ENCODE data around the gene CARS2.
"Not testable (repeated sequence)": the region's sequence is repeated elsewhere in the genome, so short reads cannot be mapped to it uniquely, and the experiment has no call there.

The CARS2 gene

DNA sequence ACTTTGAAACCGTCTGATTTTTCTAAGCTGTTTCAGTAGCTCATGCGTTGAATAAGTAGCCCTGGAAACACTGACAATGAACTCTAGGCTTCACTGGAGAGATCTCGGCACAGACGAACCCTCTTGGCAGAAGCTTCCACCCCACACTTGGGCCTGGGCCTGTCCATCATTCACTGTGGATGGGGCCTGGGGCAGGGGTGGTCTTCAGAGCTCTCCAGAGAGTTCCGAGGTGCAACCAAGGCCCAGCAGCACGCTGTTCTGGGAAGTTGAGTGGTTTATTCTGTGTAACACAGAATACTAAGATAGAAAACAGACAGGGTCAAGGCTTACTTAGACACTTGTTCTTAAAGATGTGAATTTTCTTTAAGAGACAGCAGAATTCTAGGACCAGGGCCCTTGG lies 68.6 kb downstream of the CARS2 start:
- DNase-seq, result no peak
- ATAC-seq, result no peak
- no peaks in the 10 kb centered on the region for H3K9me3 Mint-ChIP-seq
- H3K4me3 Mint-ChIP-seq, result no peak overlapping the region
- peaks cover 21% of the 10 kb centered on the region for H3K36me3 Mint-ChIP-seq (ENCODE audit: low read depth)
- no peaks in the 10 kb centered on the region for H3K27me3 Mint-ChIP-seq
- H3K27ac Mint-ChIP-seq, result no peak overlapping the region
- no peaks in the 10 kb centered on the region for H3K4me1 Mint-ChIP-seq

DNA sequence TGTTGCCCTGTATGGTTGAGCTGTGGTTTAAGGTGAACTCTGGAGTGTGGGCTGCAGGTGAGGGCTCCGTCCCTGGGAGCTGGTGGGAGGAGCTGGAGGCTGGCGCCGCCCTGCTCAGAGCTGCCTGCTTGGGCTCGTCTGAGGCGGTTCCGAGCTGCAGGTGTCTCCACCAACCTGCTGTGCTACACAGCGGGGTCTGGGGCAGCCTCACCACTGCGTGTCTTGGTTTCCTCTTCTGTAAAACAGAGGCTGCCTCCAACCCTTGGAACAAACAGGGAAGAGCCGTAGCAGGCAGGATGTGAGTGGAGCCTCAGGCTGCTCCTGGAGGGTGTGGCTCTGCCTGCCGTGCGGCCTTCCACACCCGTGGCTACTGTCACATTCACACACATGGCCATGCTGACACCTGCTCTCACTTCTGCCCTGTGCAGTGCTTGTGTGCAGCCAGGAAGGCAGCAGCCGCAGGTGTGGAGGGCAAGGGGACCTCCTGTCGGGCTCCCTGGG lies 69.2 kb downstream of the CARS2 start:
- no peak overlapping the region for H3K27ac Mint-ChIP-seq

DNA sequence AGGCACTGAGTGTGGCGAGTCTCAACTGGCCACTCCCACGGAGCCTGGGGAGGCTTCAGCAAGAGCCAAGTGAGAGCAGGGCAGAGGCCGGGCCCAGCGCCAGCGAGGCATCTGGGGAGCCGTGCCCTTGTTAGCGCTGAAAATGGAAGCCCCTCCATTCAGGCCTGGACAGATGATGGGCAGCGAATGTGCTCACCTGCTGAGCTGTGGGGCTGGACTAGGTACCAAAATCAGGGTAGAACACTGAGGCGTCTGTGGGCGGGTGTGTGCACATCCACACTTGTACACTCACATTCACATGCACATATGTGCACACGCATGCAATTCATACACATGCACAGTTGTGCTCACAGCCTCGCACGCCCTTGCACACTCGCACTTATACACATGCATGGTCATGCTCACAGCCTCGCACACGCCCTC lies 69.9 kb downstream of the CARS2 start:
- no peak for ATAC-seq
- H3K36me3 Mint-ChIP-seq (ENCODE audit: low read depth), result peaks cover 25% of the 10 kb centered on the region

More for the DNA sequence above, 69.2 kb downstream of the CARS2 start:
- no peaks in the 10 kb centered on the region for H3K9me3 Mint-ChIP-seq
- H3K27me3 Mint-ChIP-seq, result no peaks in the 10 kb centered on the region
- no peak for ATAC-seq
- no peak overlapping the region for H3K4me3 Mint-ChIP-seq
- no peaks in the 10 kb centered on the region for H3K4me1 Mint-ChIP-seq
- no peak for DNase-seq
- peaks cover 26% of the 10 kb centered on the region for H3K36me3 Mint-ChIP-seq (ENCODE audit: low read depth)

DNA sequence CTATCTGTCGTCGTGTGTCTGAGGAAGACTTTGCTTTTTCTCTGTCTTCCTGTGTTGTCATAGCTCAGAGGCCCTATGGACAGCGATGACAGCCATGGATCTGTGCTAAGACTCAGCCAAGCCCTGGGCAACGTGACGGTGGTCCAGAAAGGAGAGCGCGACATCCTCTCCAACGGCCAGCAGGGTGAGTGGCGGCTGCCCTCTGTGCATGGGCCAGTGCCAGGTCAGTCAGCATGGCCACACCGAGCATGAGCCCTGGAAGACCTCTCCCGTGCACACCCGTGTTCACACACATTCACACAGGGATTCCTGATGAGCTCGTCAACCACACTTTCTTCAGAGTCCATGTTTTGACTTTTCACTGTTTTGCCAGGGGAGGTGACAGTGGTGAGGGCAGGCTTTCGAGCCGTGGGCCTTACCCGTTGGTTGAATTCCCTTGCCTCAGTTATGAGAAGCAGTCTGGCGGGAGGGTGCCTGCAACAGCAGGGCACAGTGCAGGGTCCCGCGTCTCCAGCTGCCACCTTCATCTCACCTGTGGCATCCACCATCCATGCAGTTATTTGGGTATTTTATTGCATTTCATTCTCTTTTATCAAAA lies 70.4 kb downstream of the CARS2 start:
- no peak for DNase-seq
- Mint-ChIP-seq H3K27ac (no peak overlapping the region), H3K4me3 (no peak overlapping the region), H3K27me3 (no peaks in the 10 kb centered on the region), H3K36me3 (ENCODE audit: low read depth) (peaks cover 24% of the 10 kb centered on the region), H3K4me1 (peaks cover 4% of the 10 kb centered on the region), H3K9me3 (no peaks in the 10 kb centered on the region)
- no peak for ATAC-seq

More for the DNA sequence above, 69.9 kb downstream of the CARS2 start:
- H3K9me3 Mint-ChIP-seq, result no peaks in the 10 kb centered on the region
- H3K27me3 Mint-ChIP-seq, result no peaks in the 10 kb centered on the region
- no peak overlapping the region for H3K27ac Mint-ChIP-seq
- no peak overlapping the region for H3K4me3 Mint-ChIP-seq
- DNase-seq, result no peak
- peaks cover under 1% of the 10 kb centered on the region for H3K4me1 Mint-ChIP-seq

DNA sequence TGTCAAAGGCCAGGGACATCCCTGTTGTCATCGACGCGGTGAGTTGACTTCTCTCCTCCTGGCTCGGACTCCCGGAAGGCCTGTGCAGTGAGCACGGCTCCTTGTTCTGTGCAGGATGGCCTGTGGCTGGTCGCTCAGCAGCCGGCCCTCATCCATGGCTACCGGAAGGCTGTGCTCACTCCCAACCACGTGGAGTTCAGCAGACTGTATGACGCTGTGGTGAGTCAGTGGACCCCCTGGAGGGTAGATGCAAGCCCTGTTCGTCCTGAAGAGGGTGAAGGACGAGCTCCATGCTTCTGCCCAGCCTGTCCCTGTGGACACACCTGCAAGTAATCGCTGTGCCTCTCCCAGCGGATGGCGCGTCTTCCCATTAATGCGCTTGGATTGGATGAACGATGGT lies 71.4 kb downstream of the CARS2 start:
- ATAC-seq, result no peak
- peaks cover 10% of the 10 kb centered on the region for H3K4me1 Mint-ChIP-seq
- H3K4me3 Mint-ChIP-seq, result no peak overlapping the region
- peaks cover 18% of the 10 kb centered on the region for H3K36me3 Mint-ChIP-seq (ENCODE audit: low read depth)
- DNase-seq, result no peak
- no peaks in the 10 kb centered on the region for H3K9me3 Mint-ChIP-seq
- H3K27ac Mint-ChIP-seq, result no peak overlapping the region
- H3K27me3 Mint-ChIP-seq, result no peaks in the 10 kb centered on the region

DNA sequence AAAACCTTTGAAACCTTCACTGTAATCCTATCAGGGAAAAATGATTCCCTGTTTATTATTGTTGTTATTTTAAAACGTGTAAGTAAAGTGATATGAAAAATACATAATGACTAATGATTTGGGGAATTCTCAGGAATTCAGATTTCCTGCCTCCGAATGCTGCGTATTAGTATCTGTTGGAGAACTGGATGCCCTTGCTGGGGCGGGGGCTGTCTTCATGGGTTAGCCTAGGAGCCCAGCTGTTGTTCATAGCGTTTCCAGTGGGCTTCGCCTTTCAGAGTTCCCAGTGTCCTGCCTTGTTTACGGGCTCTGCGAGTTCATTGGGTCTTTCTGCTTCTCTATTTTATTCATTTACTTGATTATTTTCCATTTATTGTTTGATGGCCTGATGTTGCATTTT lies 72.1 kb downstream of the CARS2 start:
- Mint-ChIP-seq H3K9me3 (no peaks in the 10 kb centered on the region), H3K27me3 (no peaks in the 10 kb centered on the region), H3K27ac (no peak overlapping the region), H3K36me3 (ENCODE audit: low read depth) (peaks cover 15% of the 10 kb centered on the region), H3K4me3 (no peak overlapping the region), H3K4me1 (peaks cover 18% of the 10 kb centered on the region)
- ATAC-seq (no peak), DNase-seq (no peak)

DNA sequence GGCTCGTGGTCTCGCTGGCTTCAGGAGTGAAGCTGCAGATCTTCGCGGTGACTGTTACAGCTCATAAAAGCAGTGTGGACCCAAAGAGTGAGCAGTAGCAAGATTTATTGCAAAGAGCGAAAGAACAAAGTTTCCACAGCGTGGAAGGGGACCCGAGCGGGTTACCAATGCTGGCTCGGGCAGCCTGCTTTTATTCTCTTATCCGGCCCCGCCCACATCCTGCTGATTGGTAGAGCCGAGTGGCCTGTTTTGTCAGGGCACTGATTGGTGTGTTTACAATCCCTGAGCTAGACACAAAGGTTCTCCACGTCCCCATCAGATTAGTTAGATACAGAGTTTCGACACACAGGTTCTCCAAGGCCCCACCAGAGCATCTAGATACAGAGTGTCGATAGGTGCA lies 73.7 kb downstream of the CARS2 start:
- H3K27ac Mint-ChIP-seq, result peak overlapping the region; percentile 21
- not testable (repeated sequence) for DNase-seq, H3K4me3 Mint-ChIP-seq, H3K9me3 Mint-ChIP-seq, ATAC-seq, H3K27me3 Mint-ChIP-seq
- H3K4me1 Mint-ChIP-seq, result peaks cover 26% of the 10 kb centered on the region
- H3K36me3 Mint-ChIP-seq (ENCODE audit: low read depth), result peaks cover 25% of the 10 kb centered on the region

DNA sequence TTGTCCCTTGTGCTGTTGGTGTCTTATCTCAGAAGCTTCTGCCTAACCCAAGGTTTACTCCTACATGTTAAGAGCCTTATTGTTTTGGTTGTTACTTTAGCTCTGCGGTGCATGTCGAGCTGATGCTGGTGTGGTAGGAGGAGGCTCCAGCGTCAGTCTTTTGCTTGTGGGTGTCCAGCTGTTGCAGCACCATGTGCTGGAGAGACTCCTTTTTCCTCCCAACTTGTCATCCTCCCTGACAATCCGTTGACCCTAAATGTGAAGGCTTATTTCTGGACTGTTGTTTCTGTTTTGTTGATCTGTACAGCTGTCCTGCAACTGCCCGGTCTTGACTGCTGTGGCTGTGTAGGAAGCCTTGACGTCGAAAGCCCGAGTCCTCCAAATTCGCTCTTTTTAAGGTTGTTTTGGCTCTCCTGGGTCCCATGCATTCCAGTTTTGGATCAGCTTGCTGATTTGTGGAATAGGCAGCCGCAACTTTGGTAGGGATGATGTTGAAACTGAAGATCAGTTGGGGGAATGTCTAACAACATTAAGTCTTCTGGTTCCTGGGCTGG lies 75.3 kb downstream of the CARS2 start:
- Mint-ChIP-seq H3K27me3 (no peaks in the 10 kb centered on the region), H3K27ac (no peak overlapping the region), H3K36me3 (ENCODE audit: low read depth) (peaks cover 20% of the 10 kb centered on the region), H3K4me1 (peaks cover 26% of the 10 kb centered on the region), H3K9me3 (no peaks in the 10 kb centered on the region), H3K4me3 (no peak overlapping the region)
- DNase-seq (no peak), ATAC-seq (no peak)

DNA sequence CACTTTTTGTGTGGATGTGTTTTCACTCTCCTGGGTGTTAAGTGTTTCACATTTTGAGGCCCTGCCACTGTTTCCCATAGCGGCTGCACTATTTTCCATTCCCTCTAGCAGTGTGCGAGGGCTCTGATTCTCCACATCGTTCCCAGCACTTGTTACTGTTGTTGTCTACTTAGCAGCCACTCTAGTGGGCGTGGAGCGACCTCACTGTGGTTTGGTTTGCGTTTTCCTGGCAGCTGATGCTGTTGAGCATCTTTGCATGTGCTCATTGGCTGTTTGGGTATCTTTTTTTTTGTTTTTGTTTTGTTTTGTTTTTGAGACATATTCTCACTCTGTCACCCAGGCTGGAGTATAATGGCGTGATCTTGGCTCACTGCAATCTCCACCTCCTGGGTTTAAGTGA lies 76.2 kb downstream of the CARS2 start:
- DNase-seq (no peak), ATAC-seq (peak; percentile 57)
- peaks cover 26% of the 10 kb centered on the region for H3K4me1 Mint-ChIP-seq
- H3K36me3 Mint-ChIP-seq (ENCODE audit: low read depth), result peaks cover 16% of the 10 kb centered on the region
- H3K4me3 Mint-ChIP-seq, result no peak overlapping the region
- peak overlapping the region; percentile 32 for H3K27ac Mint-ChIP-seq
- no peaks in the 10 kb centered on the region for H3K27me3 Mint-ChIP-seq
- no peaks in the 10 kb centered on the region for H3K9me3 Mint-ChIP-seq

DNA sequence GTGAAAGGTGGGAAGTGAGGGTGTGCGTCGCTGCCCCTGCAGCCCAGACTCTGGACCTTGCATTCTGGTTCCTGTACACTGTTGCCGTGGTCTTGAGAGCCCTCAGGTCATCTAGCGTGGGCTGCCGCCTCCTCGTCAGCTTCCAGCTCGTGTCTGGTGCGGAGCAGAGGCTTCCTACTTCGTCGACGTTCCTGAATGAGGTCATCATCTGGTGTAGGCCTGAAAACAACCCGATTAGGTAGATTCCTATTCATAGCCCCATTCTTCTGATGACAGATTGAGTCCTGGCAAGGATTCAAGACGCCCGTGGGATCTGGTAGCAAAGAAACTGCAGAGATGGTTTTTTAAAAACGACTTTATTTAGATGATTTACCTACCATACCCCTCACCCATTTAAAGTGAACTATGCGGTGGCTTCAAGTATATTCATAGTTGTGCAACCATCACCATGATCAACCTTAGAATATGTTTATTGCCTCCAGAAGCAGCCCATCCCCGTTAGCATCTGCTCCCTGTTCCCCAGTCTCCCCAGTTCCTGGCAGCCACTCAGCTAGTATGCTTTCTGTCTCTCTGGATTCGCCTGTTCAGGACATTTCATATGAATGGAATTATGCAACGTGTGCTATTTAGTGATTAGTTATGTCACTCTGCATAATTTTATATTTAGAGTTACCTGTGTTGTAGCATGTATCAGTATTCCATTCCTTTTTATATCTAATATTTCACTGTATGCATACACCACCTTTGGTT lies 76.8 kb downstream of the CARS2 start:
- no peak overlapping the region for H3K27ac Mint-ChIP-seq
- ATAC-seq (no peak), DNase-seq (no peak)
- H3K4me1 Mint-ChIP-seq, result peaks cover 26% of the 10 kb centered on the region
- H3K4me3 Mint-ChIP-seq, result no peak overlapping the region
- H3K9me3 Mint-ChIP-seq, result no peaks in the 10 kb centered on the region
- H3K36me3 Mint-ChIP-seq (ENCODE audit: low read depth), result peaks cover 16% of the 10 kb centered on the region
- H3K27me3 Mint-ChIP-seq, result no peaks in the 10 kb centered on the region

DNA sequence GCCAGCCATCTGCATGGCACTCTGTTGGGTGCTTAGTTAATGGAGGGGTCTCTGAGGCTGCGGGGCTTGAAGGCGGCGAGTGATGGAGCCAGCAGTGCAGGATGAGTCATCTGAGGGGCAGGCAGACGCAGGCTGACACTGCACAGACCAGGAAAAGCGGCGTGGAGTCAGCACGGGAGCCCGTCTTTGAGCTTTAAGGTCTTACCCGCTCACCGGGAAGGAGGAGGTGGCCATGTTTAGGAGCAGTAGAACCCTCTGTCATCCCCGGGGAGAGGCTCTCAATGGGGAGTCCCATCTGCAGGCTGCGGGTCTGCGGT lies 77.5 kb downstream of the CARS2 start:
- H3K4me3 Mint-ChIP-seq, result no peak overlapping the region
- peaks cover 16% of the 10 kb centered on the region for H3K36me3 Mint-ChIP-seq (ENCODE audit: low read depth)
- H3K27ac Mint-ChIP-seq, result no peak overlapping the region
- no peak for ATAC-seq
- DNase-seq, result no peak
- H3K4me1 Mint-ChIP-seq, result peaks cover 26% of the 10 kb centered on the region
- no peaks in the 10 kb centered on the region for H3K9me3 Mint-ChIP-seq
- no peaks in the 10 kb centered on the region for H3K27me3 Mint-ChIP-seq

DNA sequence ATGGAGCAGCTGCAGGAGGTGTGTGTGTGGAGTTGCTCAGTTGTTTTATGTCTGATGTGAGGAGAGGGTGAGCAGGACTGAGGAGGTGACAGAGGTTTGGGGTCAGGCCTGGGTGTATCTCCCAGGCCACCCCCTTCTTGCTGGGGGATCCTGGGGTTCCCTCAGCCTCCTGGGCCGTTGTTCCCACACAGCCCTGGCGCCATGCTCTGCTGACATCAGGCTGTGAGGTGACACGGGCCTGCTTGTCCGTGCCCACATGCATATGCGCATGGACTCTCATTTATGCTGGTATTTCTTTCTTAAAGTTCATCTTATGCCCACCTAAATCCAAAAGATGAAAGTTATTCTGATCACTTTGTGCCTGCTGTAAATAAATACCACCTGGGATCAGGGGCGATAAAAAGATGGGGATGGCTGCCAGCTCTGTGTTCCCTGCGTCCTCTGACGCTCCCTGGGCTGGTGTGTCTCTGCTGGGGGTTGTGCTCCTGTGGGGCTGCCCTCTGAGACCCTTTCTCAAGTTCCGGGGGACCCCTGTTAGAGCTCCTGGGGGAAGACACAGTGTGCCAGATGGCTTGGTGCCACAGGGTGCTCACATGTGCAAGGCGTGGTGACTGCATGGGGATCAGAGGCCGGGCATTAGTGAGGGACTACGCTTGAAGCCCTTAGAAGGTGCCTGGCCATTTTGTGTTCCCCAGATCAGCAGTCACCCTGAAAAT lies 78.0 kb downstream of the CARS2 start:
- Mint-ChIP-seq H3K27me3 (no peaks in the 10 kb centered on the region), H3K9me3 (no peaks in the 10 kb centered on the region), H3K4me3 (no peak overlapping the region), H3K27ac (peak overlapping the region; percentile 23), H3K4me1 (peaks cover 26% of the 10 kb centered on the region), H3K36me3 (ENCODE audit: low read depth) (peaks cover 18% of the 10 kb centered on the region)
- ATAC-seq, result no peak
- DNase-seq, result no peak

DNA sequence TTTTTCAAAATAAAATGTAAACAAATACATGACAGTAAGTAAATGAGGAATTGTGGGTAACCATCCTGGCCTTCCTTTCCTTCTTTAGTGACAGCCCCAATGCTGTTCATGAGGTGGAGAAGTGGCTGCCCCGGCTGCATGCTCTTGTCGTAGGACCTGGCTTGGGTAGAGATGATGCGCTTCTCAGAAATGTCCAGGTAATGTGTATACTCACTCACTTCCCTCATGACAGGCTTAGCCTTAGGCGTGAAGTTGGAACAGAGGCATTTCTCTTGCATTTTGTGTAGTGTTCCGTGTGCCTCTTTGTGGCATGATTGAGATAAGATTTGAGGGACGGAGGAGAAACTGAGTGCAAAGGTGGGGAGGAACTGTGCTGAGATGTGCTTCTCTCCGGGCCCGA lies 78.6 kb downstream of the CARS2 start:
- Mint-ChIP-seq H3K27ac (peak overlapping the region; percentile 23), H3K36me3 (ENCODE audit: low read depth) (peaks cover 20% of the 10 kb centered on the region), H3K4me1 (peaks cover 26% of the 10 kb centered on the region), H3K4me3 (no peak overlapping the region), H3K27me3 (no peaks in the 10 kb centered on the region), H3K9me3 (no peaks in the 10 kb centered on the region)
- DNase-seq (no peak), ATAC-seq (no peak)

DNA sequence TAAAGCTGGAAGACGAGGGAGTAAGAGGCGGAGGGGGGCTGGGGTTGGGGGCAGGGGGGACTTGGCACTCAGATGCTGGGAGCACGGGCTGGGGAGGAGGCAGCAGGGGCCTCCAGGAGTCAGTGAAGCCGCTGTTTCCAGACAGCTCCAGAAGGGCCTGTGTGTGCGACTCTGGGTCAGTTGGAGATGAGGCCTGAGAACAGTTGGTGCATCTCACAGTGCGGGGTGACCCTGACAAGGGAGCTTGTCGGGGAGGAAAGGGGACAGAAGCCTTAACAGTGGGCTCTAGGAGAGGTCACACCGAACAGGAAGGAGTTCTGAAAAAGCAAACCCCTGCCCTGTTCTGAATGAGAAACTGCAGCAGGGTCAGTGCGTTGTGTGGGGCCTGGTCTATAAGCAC lies 79.4 kb downstream of the CARS2 start:
- Mint-ChIP-seq H3K4me1 (peaks cover 27% of the 10 kb centered on the region), H3K27me3 (no peaks in the 10 kb centered on the region), H3K36me3 (ENCODE audit: low read depth) (peaks cover 17% of the 10 kb centered on the region), H3K9me3 (no peaks in the 10 kb centered on the region), H3K4me3 (no peak overlapping the region), H3K27ac (no peak overlapping the region)
- ATAC-seq, result no peak
- DNase-seq, result no peak

Measured in activated naive CD8-positive, alpha-beta T cell treated with anti-CD3 and anti-CD28 coated beads, Interleukin-2, amount 50 U/mL, for 24 hours (primary cell).